HG02571 (cell line): ENCODE results near the gene UBE2N.
"Not testable (repeated sequence)": the region's sequence is repeated elsewhere in the genome, so short reads cannot be mapped to it uniquely, and the experiment has no call there.

Experiments
- ATAC-seq: cut with Tn5 transposase; IDR thresholded peaks from one replicate; pipeline ENCODE4 v1.9.1; 2021; ENCODE audit warnings: mild to moderate bottlenecking, moderate library complexity; ENCODE audit not compliant: unreplicated experiment

UBE2N gene

GRCh38 chr12:93447555-93448290 is 6.0 kb upstream of the UBE2N start:
- ATAC-seq, result no peak

- no peak for ATAC-seq
Measured at GRCh38 chr12:93443576-93443975, 1.8 kb upstream of the UBE2N start.

- ATAC-seq, result no peak
Measured at GRCh38 chr12:93442411-93443340, 929 bp upstream of the UBE2N start.

GRCh38 chr12:93441081-93441616 is 598 bp downstream of the UBE2N start:
- no peak for ATAC-seq

- ATAC-seq, result no peak
Measured at GRCh38 chr12:93440043-93440835, 1.5 kb downstream of the UBE2N start.

GRCh38 chr12:93438266-93439050 is 3.3 kb downstream of the UBE2N start:
- ATAC-seq, result no peak

GRCh38 chr12:93434256-93434865 is 7.4 kb downstream of the UBE2N start:
- no peak for ATAC-seq

GRCh38 chr12:93432031-93432430 is 9.7 kb downstream of the UBE2N start:
- ATAC-seq, result not testable (repeated sequence)

- no peak for ATAC-seq
Measured at GRCh38 chr12:93430280-93430679, 11.5 kb downstream of the UBE2N start.

GRCh38 chr12:93429852-93430251 is 11.9 kb downstream of the UBE2N start:
- ATAC-seq, result no peak

GRCh38 chr12:93429448-93429847 is 12.3 kb downstream of the UBE2N start:
- no peak for ATAC-seq

GRCh38 chr12:93427779-93428564 is 13.8 kb downstream of the UBE2N start:
- no peak for ATAC-seq

- no peak for ATAC-seq
Measured at GRCh38 chr12:93426412-93426805, 15.3 kb downstream of the UBE2N start.

GRCh38 chr12:93425736-93426411 is 15.9 kb downstream of the UBE2N start:
- no peak for ATAC-seq

GRCh38 chr12:93422050-93422449 is 19.7 kb downstream of the UBE2N start:
- ATAC-seq, result no peak

- no peak for ATAC-seq
Measured at GRCh38 chr12:93419388-93420034, 22.2 kb downstream of the UBE2N start.

- no peak for ATAC-seq
Measured at GRCh38 chr12:93417967-93418480, 23.7 kb downstream of the UBE2N start.
